Uterus (tissue), 2 donors: ENCODE data around the gene FLYWCH2.

Experiments
- POLR2A ChIP-seq, 2 donors: fragments of 450-650 bp; IDR thresholded peaks; one replicate each; pipeline ENCODE4 v1.6.1; 2016; ENCODE audit warnings: antibody characterized with exemption in 2 of 2, mild to moderate bottlenecking in 1 of 2, moderate library complexity in 1 of 2
- TF ChIP-seq, protein P1 (sequence below), 4 experiments: fragments of 200-600 bp in 2 of 4; fragments of 450-650 bp in 2 of 4; sonication (generic) in 2 of 4; IDR thresholded peaks; one replicate each; pipeline ENCODE4 v1.5.1; 2016 to 2019; ENCODE audit warnings: antibody characterized with exemption in 4 of 4, mild to moderate bottlenecking in 2 of 4, moderate library complexity in 1 of 4

DNA sequence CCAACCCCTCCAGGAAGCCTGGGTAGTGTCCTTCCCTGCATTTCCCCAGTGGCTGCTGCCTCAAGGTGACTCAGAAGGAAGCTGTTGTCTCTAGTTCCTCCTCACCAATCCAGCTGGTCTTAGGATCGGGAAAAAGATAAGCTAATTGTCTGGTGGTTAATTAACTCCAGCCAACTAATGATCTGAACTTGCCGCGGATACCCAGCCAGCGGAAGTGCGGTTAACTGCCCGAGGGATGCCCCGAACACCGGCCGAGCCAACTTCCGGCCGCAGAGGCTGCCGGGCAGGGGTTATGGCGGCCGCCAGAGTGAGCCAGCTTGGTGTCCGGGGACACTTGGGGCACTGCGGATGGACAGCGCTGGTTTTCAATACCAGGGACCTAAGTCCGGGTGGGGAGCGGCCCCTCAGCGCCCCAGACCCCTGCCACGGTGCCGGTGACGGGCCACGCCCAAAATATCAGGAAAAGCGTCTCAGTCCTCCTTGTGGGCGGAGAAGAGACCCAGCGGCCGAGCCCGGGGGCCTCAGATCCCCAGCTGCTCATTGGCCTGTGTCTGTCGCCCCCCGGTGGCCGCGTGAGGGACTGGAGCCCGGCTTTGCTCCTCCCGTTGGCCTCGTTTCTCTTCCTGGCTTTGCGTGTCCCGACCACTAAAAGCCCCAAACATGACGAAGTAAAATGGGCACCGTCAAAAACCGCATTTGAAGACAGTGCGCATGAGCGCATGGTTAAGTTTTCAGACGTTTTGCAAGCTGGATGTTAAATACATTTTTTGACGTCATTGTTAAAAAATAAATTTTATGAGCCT is 14.8 kb upstream of the FLYWCH2 start:
- TF ChIP-seq, protein P1, sequence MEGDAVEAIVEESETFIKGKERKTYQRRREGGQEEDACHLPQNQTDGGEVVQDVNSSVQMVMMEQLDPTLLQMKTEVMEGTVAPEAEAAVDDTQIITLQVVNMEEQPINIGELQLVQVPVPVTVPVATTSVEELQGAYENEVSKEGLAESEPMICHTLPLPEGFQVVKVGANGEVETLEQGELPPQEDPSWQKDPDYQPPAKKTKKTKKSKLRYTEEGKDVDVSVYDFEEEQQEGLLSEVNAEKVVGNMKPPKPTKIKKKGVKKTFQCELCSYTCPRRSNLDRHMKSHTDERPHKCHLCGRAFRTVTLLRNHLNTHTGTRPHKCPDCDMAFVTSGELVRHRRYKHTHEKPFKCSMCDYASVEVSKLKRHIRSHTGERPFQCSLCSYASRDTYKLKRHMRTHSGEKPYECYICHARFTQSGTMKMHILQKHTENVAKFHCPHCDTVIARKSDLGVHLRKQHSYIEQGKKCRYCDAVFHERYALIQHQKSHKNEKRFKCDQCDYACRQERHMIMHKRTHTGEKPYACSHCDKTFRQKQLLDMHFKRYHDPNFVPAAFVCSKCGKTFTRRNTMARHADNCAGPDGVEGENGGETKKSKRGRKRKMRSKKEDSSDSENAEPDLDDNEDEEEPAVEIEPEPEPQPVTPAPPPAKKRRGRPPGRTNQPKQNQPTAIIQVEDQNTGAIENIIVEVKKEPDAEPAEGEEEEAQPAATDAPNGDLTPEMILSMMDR (IDR thresholded peaks at IDR 0.05): peak; percentile 92 to 99 (median 93)
- peak; percentile 18 to 58 for TF ChIP-seq POLR2A (IDR thresholded peaks at IDR 0.05)
